ENCODE data around the gene SEC23A.
"Not testable (repeated sequence)": the region's sequence is repeated elsewhere in the genome, so short reads cannot be mapped to it uniquely, and the experiment has no call there.

DNA sequence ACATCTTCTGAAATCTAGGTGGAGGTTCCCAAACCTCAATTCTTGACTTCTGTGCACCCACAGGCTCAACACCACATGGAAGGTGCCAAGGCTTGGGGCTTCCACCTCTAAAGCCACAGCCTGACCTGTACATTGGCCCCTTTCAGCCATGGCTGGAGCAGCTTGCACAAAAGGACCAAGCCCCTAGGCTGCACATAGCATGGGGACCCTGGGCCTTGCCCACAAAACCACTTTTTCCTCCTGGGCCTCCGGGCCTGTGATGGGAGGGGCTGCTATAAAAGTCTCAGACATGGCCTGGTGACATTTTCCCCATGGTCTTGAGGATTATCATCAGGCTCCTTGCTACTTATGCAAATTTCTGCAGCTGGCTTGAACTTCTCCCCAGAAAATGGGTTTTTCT, 38.6 kb upstream of the SEC23A start:
- TF ChIP-seq, protein P1, sequence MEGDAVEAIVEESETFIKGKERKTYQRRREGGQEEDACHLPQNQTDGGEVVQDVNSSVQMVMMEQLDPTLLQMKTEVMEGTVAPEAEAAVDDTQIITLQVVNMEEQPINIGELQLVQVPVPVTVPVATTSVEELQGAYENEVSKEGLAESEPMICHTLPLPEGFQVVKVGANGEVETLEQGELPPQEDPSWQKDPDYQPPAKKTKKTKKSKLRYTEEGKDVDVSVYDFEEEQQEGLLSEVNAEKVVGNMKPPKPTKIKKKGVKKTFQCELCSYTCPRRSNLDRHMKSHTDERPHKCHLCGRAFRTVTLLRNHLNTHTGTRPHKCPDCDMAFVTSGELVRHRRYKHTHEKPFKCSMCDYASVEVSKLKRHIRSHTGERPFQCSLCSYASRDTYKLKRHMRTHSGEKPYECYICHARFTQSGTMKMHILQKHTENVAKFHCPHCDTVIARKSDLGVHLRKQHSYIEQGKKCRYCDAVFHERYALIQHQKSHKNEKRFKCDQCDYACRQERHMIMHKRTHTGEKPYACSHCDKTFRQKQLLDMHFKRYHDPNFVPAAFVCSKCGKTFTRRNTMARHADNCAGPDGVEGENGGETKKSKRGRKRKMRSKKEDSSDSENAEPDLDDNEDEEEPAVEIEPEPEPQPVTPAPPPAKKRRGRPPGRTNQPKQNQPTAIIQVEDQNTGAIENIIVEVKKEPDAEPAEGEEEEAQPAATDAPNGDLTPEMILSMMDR (IDR thresholded peaks at IDR 0.05), result not testable (repeated sequence)
- TF ChIP-seq, protein P2, sequence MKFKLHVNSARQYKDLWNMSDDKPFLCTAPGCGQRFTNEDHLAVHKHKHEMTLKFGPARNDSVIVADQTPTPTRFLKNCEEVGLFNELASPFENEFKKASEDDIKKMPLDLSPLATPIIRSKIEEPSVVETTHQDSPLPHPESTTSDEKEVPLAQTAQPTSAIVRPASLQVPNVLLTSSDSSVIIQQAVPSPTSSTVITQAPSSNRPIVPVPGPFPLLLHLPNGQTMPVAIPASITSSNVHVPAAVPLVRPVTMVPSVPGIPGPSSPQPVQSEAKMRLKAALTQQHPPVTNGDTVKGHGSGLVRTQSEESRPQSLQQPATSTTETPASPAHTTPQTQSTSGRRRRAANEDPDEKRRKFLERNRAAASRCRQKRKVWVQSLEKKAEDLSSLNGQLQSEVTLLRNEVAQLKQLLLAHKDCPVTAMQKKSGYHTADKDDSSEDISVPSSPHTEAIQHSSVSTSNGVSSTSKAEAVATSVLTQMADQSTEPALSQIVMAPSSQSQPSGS (CRISPR knock-in tag; IDR thresholded peaks at IDR 0.05; ENCODE audit: borderline replicate concordance, low read depth), result not testable (repeated sequence)
- not testable (repeated sequence) for TF ChIP-seq MYBL2 (CRISPR knock-in tag; IDR thresholded peaks at IDR 0.05); CBFB (CRISPR knock-in tag; IDR thresholded peaks at IDR 0.05; ENCODE audit: low read depth); ATF3 (CRISPR knock-in tag; conservative IDR thresholded peaks at IDR 0.05); ETV6 (CRISPR knock-in tag; IDR thresholded peaks at IDR 0.05); ELF4 (CRISPR knock-in tag; IDR thresholded peaks at IDR 0.05; ENCODE audit: low read depth); NFYB (CRISPR knock-in tag; conservative IDR thresholded peaks at IDR 0.05; ENCODE audit: low read depth); MAX (CRISPR knock-in tag; IDR thresholded peaks at IDR 0.05); NR3C1 (CRISPR knock-in tag; conservative IDR thresholded peaks at IDR 0.05; ENCODE audit: low read depth)

All from WTC11 (cell line).